Measurements from ENCODE around the gene ABCC11. TPM values are rescaled to one million over a fixed set of nuclear protein-coding genes. Genes with fewer than 3 reads are reported as not detected.

The ABCC11 gene
- total RNA-seq, 2 donors from 2014 or later = 1.5 TPM

DNA sequence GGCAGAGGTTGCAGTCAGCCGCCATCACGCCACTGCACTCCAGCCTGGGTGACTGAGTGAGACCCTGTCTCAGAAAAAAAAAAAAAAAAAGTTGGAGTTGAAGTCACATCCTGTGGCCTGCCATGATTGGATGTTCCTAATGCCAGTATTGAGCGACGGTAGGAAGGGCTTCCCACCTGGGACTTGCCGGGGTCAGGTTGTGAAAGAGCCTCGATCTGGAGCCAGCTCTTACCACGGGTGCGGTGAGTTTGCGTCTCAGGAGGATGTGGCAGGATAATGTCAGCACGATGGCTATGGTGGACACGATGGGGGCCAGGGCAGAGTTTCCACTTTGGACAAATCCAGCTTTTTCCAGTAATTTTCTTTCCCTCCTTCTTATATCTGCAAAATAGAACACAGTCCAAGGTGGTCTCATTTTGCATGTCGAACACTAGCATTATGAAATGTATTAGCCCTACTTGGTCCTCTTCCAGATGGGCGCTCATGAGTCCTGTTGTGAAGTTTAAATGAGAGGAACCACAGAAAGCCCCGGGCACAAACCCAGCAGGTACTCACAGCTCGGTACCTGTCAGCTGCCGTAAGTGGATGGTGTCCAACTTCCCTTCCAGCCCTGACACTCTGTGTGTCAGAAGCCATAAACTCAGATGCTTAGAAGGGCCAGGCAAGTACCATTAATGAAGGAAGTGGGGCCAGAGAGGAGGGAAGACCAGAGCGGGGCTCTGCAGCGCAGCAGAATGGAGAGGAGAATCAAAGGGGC lies 113.7 kb downstream of the ABCC11 start:
- Histone ChIP-seq H3K4me1 (replicated peaks) (no peaks in the 10 kb centered on the region), H3K36me3 (no peaks in the 10 kb centered on the region), H3K27ac (no peak overlapping the region), H3K9me3 (no peaks in the 10 kb centered on the region), H3K4me3 (no peak overlapping the region), H3K27me3 (replicated peaks; ENCODE audit: insufficient read depth) (no peaks in the 10 kb centered on the region)
- intact Hi-C loops (cut with DNase I) = no loop called here
- TF ChIP-seq POLR2AphosphoS5 (IDR thresholded peaks at IDR 0.05) (no peak), POLR2A (IDR thresholded peaks at IDR 0.05) (no peak)
- TF ChIP-seq, protein P1, sequence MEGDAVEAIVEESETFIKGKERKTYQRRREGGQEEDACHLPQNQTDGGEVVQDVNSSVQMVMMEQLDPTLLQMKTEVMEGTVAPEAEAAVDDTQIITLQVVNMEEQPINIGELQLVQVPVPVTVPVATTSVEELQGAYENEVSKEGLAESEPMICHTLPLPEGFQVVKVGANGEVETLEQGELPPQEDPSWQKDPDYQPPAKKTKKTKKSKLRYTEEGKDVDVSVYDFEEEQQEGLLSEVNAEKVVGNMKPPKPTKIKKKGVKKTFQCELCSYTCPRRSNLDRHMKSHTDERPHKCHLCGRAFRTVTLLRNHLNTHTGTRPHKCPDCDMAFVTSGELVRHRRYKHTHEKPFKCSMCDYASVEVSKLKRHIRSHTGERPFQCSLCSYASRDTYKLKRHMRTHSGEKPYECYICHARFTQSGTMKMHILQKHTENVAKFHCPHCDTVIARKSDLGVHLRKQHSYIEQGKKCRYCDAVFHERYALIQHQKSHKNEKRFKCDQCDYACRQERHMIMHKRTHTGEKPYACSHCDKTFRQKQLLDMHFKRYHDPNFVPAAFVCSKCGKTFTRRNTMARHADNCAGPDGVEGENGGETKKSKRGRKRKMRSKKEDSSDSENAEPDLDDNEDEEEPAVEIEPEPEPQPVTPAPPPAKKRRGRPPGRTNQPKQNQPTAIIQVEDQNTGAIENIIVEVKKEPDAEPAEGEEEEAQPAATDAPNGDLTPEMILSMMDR (IDR thresholded peaks at IDR 0.05) = no peak
- DNase-seq (ENCODE audit: low spot score) = no peak
- 76% methylated on average over 18 of the region's 18 CpGs for WGBS

DNA sequence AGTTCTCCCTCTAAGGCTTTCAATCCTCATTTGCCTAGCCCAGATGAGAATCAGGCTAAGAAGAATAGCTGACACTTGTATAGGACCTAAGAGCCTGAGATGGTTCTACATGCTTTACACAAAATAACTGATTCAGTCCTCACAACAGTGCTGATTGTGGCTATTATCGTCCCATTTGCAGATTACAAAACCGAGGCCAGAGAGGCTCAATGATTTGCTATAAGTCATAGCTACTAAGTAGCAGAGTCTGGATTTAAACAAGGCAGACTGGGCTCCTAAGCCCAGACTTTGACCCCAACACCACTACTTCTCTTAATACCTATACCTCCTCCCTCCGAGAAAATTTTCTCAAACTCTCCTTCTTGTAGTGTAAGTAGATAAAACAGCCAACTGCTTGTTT lies 114.6 kb downstream of the ABCC11 start:
- intact Hi-C loops (cut with DNase I) = no loop called here
- H3K27me3 ChIP-seq (replicated peaks; ENCODE audit: insufficient read depth) = no peaks in the 10 kb centered on the region
- no peaks in the 10 kb centered on the region for H3K4me1 ChIP-seq (replicated peaks)
- 96% methylated on average over 3 of the region's 3 CpGs for WGBS
- no peaks in the 10 kb centered on the region for H3K36me3 ChIP-seq
- no peak for TF ChIP-seq POLR2AphosphoS5 (IDR thresholded peaks at IDR 0.05)
- TF ChIP-seq, protein P1 (IDR thresholded peaks at IDR 0.05) = no peak
- TF ChIP-seq POLR2A (IDR thresholded peaks at IDR 0.05) = no peak
- H3K4me3 ChIP-seq = no peak overlapping the region
- H3K9me3 ChIP-seq = no peaks in the 10 kb centered on the region
- no peak for DNase-seq (ENCODE audit: low spot score)
- no peak overlapping the region for H3K27ac ChIP-seq

DNA sequence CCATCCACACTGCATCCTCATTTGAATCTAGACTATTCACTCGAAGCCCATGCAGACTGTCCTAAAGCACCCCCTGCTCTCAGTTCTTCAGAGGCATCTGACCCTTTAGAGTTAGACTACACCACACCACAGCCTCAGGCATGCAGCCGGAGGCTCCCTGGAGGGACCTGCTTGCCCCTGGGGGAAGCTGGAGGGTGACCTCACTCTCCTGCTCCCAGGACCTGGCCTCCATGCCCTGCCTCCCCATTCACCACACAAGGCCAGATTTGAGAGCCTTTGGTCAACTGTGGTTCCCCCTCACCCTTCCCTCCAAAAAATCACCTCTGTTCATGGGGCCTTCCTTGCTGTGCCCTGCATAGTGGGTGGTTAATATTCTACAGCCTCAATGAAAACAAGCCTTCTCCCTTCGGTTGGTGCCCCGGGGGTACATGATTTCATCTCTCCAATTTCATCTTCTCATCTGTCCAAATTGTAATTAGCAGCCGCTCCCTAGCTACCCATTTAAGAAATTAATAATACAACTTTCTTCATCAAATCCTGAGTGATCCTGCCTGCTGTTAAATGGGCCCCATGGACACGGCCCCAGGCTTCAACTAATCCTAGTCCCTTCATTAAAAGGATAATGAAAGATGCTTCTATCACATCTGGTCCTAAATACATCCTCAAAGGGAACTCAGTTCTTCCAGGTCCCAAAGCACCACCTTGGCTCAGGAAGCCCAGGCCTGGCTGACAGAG lies 116.0 kb downstream of the ABCC11 start:
- no peak overlapping the region for H3K27ac ChIP-seq
- H3K4me3 ChIP-seq = no peak overlapping the region
- TF ChIP-seq, protein P1 (IDR thresholded peaks at IDR 0.05) = no peak
- TF ChIP-seq POLR2AphosphoS5 (IDR thresholded peaks at IDR 0.05) (no peak), POLR2A (IDR thresholded peaks at IDR 0.05) (no peak)
- H3K9me3 ChIP-seq = no peaks in the 10 kb centered on the region
- WGBS = 86% methylated on average over 6 of the region's 6 CpGs
- H3K4me1 ChIP-seq (replicated peaks) = no peaks in the 10 kb centered on the region
- intact Hi-C loops (cut with DNase I) = no loop called here
- no peak for DNase-seq (ENCODE audit: low spot score)
- H3K36me3 ChIP-seq = no peaks in the 10 kb centered on the region
- no peaks in the 10 kb centered on the region for H3K27me3 ChIP-seq (replicated peaks; ENCODE audit: insufficient read depth)

DNA sequence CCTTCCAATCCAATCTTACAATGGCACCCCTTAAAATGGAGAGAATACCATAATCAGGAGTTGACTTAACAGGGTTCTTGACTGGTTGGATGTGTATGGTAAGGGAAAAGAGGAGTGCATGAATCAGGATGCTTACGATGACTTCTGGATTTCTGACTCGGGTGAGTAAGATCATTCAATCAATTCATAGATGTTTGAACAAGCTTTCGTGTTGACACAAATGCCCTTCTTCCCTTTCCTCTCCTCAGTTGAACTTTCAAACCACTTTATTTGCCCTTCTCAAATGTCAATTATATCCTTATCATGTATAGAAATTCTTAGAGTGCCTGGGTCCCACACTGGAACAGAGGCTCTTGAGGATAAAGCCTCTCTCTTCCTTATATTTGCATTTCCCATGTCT lies 117.4 kb downstream of the ABCC11 start:
- H3K27ac ChIP-seq = no peak overlapping the region
- H3K4me1 ChIP-seq (replicated peaks) = no peaks in the 10 kb centered on the region
- no peaks in the 10 kb centered on the region for H3K27me3 ChIP-seq (replicated peaks; ENCODE audit: insufficient read depth)
- 46% methylated on average over 3 of the region's 3 CpGs for WGBS
- intact Hi-C loops (cut with DNase I) = no loop called here
- no peak overlapping the region for H3K4me3 ChIP-seq
- no peaks in the 10 kb centered on the region for H3K36me3 ChIP-seq
- H3K9me3 ChIP-seq = no peaks in the 10 kb centered on the region
- no peak for DNase-seq (ENCODE audit: low spot score)
- TF ChIP-seq, protein P1 (IDR thresholded peaks at IDR 0.05) = no peak
- TF ChIP-seq POLR2A (IDR thresholded peaks at IDR 0.05) (no peak), POLR2AphosphoS5 (IDR thresholded peaks at IDR 0.05) (no peak)

Measured in prostate gland (tissue), 2 donors.